SU-DHL-6 (cell line): ENCODE data around the gene INAFM2.

ENCODE experiments used
- EZH2phosphoT487 ChIP-seq: fragments of 200-600 bp; sonication (generic), shearing (Covaris generic); conservative IDR thresholded peaks from 2 replicates; pipeline ENCODE4 v1.6.1; 2018; ENCODE audit warnings: mild to moderate bottlenecking, antibody characterized with exemption, low read length, moderate library complexity, mixed read lengths
- TF ChIP-seq, protein P1 (sequence below): fragments of 200-600 bp; sonication (generic); IDR thresholded peaks from one replicate; pipeline ENCODE4 v1.5.1; 2017; ENCODE audit warnings: antibody characterized with exemption, mild to moderate bottlenecking, low read length, moderate library complexity; ENCODE audit not compliant: insufficient read depth, poor library complexity, severe bottlenecking

GRCh38 chr15:40298216-40298935, 25.1 kb upstream of the INAFM2 start:
- TF ChIP-seq, protein P1, sequence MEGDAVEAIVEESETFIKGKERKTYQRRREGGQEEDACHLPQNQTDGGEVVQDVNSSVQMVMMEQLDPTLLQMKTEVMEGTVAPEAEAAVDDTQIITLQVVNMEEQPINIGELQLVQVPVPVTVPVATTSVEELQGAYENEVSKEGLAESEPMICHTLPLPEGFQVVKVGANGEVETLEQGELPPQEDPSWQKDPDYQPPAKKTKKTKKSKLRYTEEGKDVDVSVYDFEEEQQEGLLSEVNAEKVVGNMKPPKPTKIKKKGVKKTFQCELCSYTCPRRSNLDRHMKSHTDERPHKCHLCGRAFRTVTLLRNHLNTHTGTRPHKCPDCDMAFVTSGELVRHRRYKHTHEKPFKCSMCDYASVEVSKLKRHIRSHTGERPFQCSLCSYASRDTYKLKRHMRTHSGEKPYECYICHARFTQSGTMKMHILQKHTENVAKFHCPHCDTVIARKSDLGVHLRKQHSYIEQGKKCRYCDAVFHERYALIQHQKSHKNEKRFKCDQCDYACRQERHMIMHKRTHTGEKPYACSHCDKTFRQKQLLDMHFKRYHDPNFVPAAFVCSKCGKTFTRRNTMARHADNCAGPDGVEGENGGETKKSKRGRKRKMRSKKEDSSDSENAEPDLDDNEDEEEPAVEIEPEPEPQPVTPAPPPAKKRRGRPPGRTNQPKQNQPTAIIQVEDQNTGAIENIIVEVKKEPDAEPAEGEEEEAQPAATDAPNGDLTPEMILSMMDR, result no peak
- TF ChIP-seq EZH2phosphoT487, result no peak
